SKM-1 treated with dmso at 0.1 percent for 144 hours (cell line): Measurements from ENCODE around the gene SLC29A3.

Experiments used
- DNase-seq: peaks from one replicate; lab custom pipeline; 2025; ENCODE audit not compliant: unreplicated experiment; lab: John Stamatoyannopoulos, UW

Gene SLC29A3

DNA sequence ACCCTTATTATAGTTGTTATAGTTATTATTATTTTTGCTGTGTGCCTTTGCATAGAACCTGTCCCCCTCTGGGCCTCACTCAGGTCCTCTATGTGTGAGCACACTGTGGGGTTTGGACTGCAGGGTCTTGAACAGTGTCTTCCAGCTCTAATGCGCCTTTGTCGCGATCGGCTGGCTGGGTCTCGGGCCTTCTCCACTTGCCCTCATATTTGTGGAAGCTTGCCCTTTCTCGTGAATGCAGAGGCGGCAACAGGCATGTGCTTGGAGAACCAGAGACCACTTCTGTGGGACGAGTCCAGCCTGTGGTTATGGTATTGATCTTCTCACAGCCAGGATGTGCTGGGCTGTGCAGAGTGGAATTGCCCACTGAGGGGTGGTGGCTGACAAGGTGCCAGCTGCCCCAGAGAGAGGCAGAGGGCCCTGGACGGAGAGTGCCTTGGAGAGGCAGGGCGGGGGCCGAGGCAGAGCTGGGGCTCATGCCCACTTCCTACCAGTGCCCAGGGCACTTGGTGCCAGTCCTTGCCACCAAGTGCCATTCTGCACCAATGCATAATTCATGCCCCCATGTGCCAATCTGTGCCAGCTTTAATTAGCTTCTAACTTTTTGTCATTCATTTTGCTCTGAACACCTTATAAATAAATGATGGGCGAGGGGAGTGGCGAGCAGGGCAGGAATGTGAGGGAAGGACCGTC lies 70.9 kb downstream of the SLC29A3 start:
- no peak for DNase-seq

DNA sequence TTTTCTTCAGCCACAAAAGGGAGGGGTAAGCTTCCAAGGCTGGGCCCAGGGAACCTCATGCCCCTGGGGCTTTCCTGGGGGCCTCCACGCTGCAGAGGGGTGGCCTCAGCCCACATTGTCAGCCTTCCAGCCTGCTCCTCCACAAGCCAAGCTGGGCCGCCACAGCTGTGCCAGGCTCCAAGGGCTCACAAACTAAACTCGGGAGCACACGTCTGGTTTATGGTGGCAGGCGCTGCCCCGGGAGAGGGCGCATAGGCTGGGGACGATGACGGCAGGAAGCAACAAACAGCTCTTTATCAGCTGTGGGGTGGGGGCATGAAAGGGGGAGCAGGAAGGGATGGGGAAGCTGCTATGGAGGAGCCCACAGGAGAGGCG lies 71.4 kb downstream of the SLC29A3 start:
- no peak for DNase-seq

- no peak for DNase-seq
Measured at GRCh38 chr10:71390921-71391690, 72.0 kb downstream of the SLC29A3 start.

GRCh38 chr10:71391701-71392100 lies 72.6 kb downstream of the SLC29A3 start:
- no peak for DNase-seq

- DNase-seq: no peak
Measured at GRCh38 chr10:71392292-71392691, 73.2 kb downstream of the SLC29A3 start.

- DNase-seq: no peak
Measured at GRCh38 chr10:71392791-71393781, 74.0 kb downstream of the SLC29A3 start.

GRCh38 chr10:71393841-71394475 lies 74.9 kb downstream of the SLC29A3 start:
- no peak for DNase-seq

GRCh38 chr10:71394926-71395562 lies 76.0 kb downstream of the SLC29A3 start:
- DNase-seq: no peak

DNA sequence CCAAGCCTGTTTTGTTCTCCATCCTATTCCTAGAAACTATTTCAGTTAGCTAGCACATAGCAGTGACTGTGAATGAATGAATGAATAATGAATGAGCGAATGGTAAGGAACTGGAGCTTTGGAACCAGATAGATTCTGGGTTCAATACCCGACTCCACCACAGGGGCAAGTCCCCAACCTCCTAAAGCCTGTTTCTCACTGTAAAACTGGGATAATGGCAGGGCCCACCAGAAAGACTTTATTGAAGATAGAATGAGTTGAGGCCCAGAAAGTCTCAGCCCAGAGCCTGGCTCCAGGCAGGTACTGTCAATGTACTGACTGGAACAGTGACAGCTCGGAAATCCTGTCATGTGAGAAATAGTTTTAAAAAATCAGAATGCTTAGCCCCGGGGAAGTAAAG lies 76.6 kb downstream of the SLC29A3 start:
- no peak for DNase-seq

GRCh38 chr10:71396084-71396710 lies 77.1 kb downstream of the SLC29A3 start:
- DNase-seq: no peak

GRCh38 chr10:71396711-71397295 lies 77.7 kb downstream of the SLC29A3 start, which contains the start of gene CDH23:
CDH23 (plus strand) TSS chr10:71396920; CDS start chr10:71439832, 42,912 bp downstream.
- peak; percentile 8 for DNase-seq

DNA sequence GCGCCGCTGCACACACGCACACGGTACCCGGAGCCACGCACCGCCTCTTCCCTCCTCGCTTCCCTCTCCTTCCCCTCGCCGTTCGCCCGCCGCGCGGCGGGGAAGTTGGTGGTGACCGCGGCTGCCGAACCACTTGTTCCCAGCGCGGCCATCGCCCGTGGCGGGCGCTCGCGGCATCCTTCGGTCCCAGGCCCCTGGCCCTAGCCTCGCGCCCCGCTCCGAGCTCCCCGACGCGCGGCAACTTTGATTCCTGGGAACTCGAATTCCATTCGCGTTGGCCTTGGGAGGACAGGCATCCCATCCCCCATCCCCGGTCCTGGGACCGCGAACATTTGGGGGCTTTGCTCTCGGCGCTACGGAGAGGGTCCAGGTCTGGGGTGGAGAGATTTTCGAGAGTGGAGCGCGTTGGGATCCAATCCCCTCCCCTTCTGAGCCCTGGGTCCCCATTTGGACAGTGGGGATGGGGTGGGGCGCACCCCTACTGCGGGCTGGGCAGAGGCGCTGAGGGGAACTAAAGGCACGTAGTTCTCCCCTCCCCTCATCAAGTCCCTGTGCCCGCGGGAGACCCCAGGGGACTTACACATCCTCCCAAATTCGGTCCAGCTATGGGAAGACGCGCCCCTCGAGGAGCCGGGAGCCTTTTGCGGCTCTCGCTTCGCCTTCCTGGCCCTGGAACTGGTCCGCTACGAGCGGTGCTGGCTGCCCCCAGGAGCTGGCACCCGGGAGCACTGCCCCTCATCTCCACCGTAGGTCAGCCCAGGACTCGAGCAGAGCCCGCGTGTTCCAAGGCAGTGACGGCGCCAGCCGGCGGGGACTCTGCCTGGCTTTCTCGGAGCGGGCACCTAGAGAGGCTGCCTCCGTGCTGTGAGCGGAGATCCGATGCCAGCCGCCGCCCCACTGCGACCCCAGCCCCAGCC lies 78.5 kb downstream of the SLC29A3 start:
- no peak for DNase-seq

DNA sequence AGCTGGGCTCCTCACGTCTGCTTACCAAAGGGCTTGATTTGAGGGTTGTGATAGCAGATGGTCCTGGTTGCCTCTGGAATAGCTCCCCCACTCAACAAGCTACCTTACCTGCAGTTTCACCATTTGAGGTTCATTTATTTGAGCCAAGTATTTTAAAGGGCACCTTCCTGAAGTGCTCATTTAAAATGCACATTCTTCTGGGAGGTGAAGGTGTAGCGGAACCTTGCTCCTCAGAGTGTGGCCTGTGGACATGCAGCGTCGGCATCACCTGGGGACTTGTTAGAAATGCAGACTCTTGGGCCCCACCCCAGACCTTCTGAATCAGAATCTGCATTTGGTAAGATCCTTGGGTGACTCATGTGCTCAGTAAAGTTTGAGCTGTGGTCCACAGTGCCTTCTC lies 79.9 kb downstream of the SLC29A3 start:
- no peak for DNase-seq

DNA sequence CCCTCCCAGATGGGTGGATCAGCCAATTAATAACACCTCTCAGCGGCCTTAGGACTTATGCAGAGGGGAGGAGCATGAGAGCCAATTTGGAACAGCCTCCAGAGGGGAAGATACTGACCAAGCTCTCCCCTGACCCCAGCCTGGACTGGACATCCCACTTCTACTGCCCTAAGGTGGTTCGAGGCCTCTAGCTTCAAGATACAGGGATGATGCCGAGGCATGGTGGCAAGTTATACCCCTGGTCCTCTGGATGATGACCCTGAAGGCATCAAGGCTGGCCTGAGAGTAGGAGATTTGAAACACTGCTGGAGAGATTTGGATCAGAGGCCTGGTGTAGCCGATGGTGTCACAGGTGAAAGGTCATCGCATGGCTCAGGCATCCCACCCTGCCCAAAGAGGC lies 80.9 kb downstream of the SLC29A3 start:
- DNase-seq: no peak

- DNase-seq: no peak
Measured at GRCh38 chr10:71401056-71401455, 82.0 kb downstream of the SLC29A3 start.

GRCh38 chr10:71402005-71402404 lies 82.9 kb downstream of the SLC29A3 start:
- DNase-seq: no peak

DNA sequence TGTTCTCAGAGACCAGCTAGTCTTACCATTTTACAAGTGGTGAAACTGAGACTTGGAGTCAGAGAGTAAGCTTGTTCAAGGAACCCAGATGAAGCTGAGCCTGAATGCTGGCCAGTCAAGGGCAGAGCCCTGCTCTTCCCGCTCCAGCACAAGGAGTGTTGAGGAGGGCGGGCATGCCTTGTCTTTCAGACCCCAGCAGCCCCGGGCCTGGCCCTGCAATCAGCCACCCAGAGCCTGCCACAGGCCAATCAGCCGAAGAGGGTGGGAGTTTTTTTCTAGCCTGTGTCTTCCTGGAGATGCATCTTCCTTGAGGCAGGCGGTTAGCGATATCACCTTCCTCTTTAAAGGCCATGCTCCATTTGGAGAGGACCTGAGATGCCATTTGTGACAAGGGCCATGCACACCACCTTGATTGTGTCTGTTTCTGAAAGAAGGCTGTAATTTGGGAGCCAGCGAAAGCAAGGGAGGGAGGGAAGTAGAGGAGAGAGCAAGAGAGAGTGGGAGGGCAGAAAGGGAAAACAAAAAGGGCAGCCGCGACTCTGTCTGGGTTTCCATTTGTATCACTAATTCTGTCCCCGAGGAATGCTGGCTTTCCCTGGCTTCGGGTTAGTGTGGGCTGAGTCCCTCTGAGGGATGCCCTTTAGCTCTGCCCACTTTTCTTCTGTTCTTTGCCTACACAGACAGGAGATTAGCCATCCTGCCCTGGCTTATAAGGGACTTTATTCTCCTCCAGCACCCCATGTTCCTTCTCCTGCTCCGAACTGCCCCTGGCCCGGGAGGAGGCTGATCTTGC lies 85.6 kb downstream of the SLC29A3 start:
- DNase-seq: no peak

DNA sequence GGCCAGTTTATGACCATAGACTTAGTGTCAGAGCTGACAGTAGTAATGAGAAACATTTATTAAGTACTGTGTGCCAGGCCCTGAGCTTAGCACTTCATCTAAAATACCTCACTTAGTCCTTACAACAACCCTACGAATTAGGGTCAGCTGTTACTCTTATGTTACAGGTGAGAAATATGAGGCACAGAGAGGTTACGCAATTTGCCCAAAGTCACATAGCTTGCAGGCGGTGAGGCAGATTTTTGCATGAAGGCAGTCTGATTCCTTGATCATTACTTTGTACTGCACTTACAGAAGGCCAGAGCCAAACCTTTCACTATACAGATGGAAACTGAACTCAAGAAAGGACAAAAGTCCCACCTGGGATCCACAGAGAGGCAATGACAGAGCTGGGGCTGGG lies 87.8 kb downstream of the SLC29A3 start:
- no peak for DNase-seq
